GM21576 (cell line): Measurements from ENCODE around the gene PSMC4.
"Not testable (repeated sequence)": the region's sequence is repeated elsewhere in the genome, so short reads cannot be mapped to it uniquely, and the experiment has no call there.

ENCODE experiments used
- ATAC-seq: cut with Tn5 transposase; IDR thresholded peaks from one replicate; pipeline ENCODE4 v1.9.1; 2021; ENCODE audit warnings: mild to moderate bottlenecking, moderate library complexity; ENCODE audit not compliant: unreplicated experiment

Gene PSMC4

GRCh38 chr19:39943586-39943985 lies 27.4 kb upstream of the PSMC4 start:
- ATAC-seq = no peak

GRCh38 chr19:39946532-39946931 lies 24.4 kb upstream of the PSMC4 start:
- ATAC-seq = no peak

GRCh38 chr19:39949026-39949747 lies 21.8 kb upstream of the PSMC4 start:
- ATAC-seq = no peak

- no peak for ATAC-seq
Measured at GRCh38 chr19:39951065-39951650, 19.8 kb upstream of the PSMC4 start.

- ATAC-seq = no peak
Measured at GRCh38 chr19:39951686-39952085, 19.3 kb upstream of the PSMC4 start.

- no peak for ATAC-seq
Measured at GRCh38 chr19:39953915-39954314, 17.1 kb upstream of the PSMC4 start.

GRCh38 chr19:39957886-39958285 lies 13.1 kb upstream of the PSMC4 start:
- ATAC-seq = not testable (repeated sequence)

- not testable (repeated sequence) for ATAC-seq
Measured at GRCh38 chr19:39958942-39959341, 12.0 kb upstream of the PSMC4 start.

- ATAC-seq = not testable (repeated sequence)
Measured at GRCh38 chr19:39959407-39959806, 11.6 kb upstream of the PSMC4 start.

GRCh38 chr19:39963898-39964297 lies 7.1 kb upstream of the PSMC4 start:
- no peak for ATAC-seq

GRCh38 chr19:39966617-39967016 lies 4.3 kb upstream of the PSMC4 start:
- no peak for ATAC-seq

GRCh38 chr19:39967561-39967960 lies 3.4 kb upstream of the PSMC4 start:
- no peak for ATAC-seq

- ATAC-seq = no peak
Measured at GRCh38 chr19:39968789-39969188, 2.2 kb upstream of the PSMC4 start.

- no peak for ATAC-seq
Measured at GRCh38 chr19:39969266-39969665, 1.7 kb upstream of the PSMC4 start.

- ATAC-seq = no peak
Measured at GRCh38 chr19:39969681-39970424, 1.1 kb upstream of the PSMC4 start.

- peak; percentile 14 for ATAC-seq
Measured at GRCh38 chr19:39970425-39970674, 615 bp upstream of the PSMC4 start.

- peak; percentile 9 for ATAC-seq
Measured at GRCh38 chr19:39971380-39972035, 543 bp downstream of the PSMC4 start.

- ATAC-seq = no peak
Measured at GRCh38 chr19:39974377-39975155, 3.6 kb downstream of the PSMC4 start.

GRCh38 chr19:39982883-39983282 lies 11.9 kb downstream of the PSMC4 start:
- ATAC-seq = no peak

GRCh38 chr19:39983695-39984300 lies 12.8 kb downstream of the PSMC4 start:
- ATAC-seq = no peak

GRCh38 chr19:39986643-39987042 lies 15.7 kb downstream of the PSMC4 start:
- ATAC-seq = no peak
